GM18861 (cell line): Measurements from ENCODE around the gene BAZ1A.
A peak's percentile ranks its signal among the peaks of the same experiment; 100 is the strongest.

Experiments used
- ATAC-seq: cut with Tn5 transposase; IDR thresholded peaks from one replicate; pipeline ENCODE4 v1.9.1; 2021; ENCODE audit not compliant: unreplicated experiment

BAZ1A gene

GRCh38 chr14:34723867-34724266, 151.3 kb downstream of the BAZ1A start:
- ATAC-seq, result no peak

- no peak for ATAC-seq
Observed at GRCh38 chr14:34722723-34723545, 152.2 kb downstream of the BAZ1A start.

GRCh38 chr14:34721129-34721528, 154.0 kb downstream of the BAZ1A start:
- ATAC-seq, result no peak

- ATAC-seq, result no peak
Observed at GRCh38 chr14:34718750-34719304, 156.3 kb downstream of the BAZ1A start.

- no peak for ATAC-seq
Observed at GRCh38 chr14:34715127-34715863, 159.9 kb downstream of the BAZ1A start.

- peak; percentile 62 for ATAC-seq
Observed at GRCh38 chr14:34714320-34715126, 160.6 kb downstream of the BAZ1A start, which contains the start of gene CFL2. TSS of gene CFL2 (minus strand) at chr14:34714593. CDS start at chr14:34714540, 53 bp downstream.

GRCh38 chr14:34713681-34714319, 161.4 kb downstream of the BAZ1A start:
- no peak for ATAC-seq

- ATAC-seq, result no peak
Observed at GRCh38 chr14:34713122-34713680, 162.0 kb downstream of the BAZ1A start.

GRCh38 chr14:34711796-34712712, 163.1 kb downstream of the BAZ1A start:
- no peak for ATAC-seq

GRCh38 chr14:34711169-34711568, 164.0 kb downstream of the BAZ1A start:
- ATAC-seq, result peak; percentile 65

GRCh38 chr14:34710744-34711143, 164.4 kb downstream of the BAZ1A start:
- no peak for ATAC-seq

GRCh38 chr14:34710006-34710405, 165.2 kb downstream of the BAZ1A start:
- no peak for ATAC-seq

- ATAC-seq, result no peak
Observed at GRCh38 chr14:34707722-34708121, 167.4 kb downstream of the BAZ1A start.
